Tibial artery (tissue), 4 donors: ENCODE measurements around the gene RERGL.

ENCODE experiments used
- DNase-seq, 2 donors: peaks; one replicate each; pipeline ENCODE4 v3.0.0-alpha.2; 2019
- H3K27ac ChIP-seq, 2 donors: fragments of 200-600 bp; sonication (generic) in 1 of 2; 1 replicate in 1 of 2; 2 replicates in 1 of 2; pipeline ENCODE4 v1.5.1; 2018 to 2019; ENCODE audit warnings: mild to moderate bottlenecking in 1 of 2
- H3K27me3 ChIP-seq, 2 donors: fragments of 200-600 bp; sonication (generic) in 1 of 2; one replicate each; pipeline versions ENCODE4 v1.5.1 to v1.6.0; 2016 to 2019
- H3K36me3 ChIP-seq, 3 donors: fragments of 200-600 bp; sonication (generic) in 2 of 3; one replicate each; pipeline ENCODE4 v1.5.1; 2016 to 2019; ENCODE audit warnings: mild to moderate bottlenecking in 2 of 3
- H3K4me1 ChIP-seq, 4 donors: fragments of 200-600 bp; sonication (generic) in 2 of 4; 1 replicate in 3 of 4; 2 replicates in 1 of 4; pipeline ENCODE4 v1.5.1; 2016 to 2019
- H3K4me3 ChIP-seq, 2 donors: fragments of 200-600 bp; sonication (generic) in 1 of 2; 1 replicate in 1 of 2; 2 replicates in 1 of 2; pipeline ENCODE4 v1.5.1; 2018 to 2019; ENCODE audit warnings: mild to moderate bottlenecking in 2 of 2
- H3K9me3 ChIP-seq, 3 donors: fragments of 200-600 bp; sonication (generic) in 1 of 3; one replicate each; pipeline ENCODE4 v1.5.1; 2016 to 2019
- CTCF ChIP-seq, 2 experiments: fragments of 200-600 bp in 1 of 2; fragments of 450-650 bp in 1 of 2; IDR thresholded peaks; one replicate each; pipeline ENCODE4 v1.5.1; 2017 to 2019; ENCODE audit warnings: antibody characterized with exemption in 2 of 2, mild to moderate bottlenecking in 1 of 2, moderate library complexity in 1 of 2
- intact Hi-C: fragments of 100-400 bp; cut with DNase I; formaldehyde crosslinking; loops from one replicate; pipeline ENCODE4 v1.15.0; 2023; ENCODE audit warnings: low total_unique reads

The RERGL gene, protein sequence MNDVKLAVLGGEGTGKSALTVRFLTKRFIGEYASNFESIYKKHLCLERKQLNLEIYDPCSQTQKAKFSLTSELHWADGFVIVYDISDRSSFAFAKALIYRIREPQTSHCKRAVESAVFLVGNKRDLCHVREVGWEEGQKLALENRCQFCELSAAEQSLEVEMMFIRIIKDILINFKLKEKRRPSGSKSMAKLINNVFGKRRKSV

DNA sequence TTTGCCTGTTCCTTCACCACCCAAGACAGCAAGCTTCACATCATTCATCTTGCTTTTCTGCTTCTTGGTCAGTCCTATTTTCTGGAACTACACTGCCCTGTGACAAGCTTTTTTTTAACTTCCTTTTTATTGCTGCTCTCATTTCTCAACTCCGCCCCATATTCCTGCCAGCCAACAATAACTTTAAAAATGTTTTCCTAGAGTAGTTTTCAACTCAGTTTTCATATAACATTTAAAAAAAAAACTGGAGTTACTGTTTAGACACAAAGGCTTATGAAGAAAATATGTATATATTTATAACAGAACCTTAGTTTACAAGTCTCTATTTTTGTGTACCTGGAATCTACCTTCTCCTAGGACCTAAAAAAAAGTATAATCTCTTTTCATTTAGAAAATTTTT, at the start of gene RERGL:
RERGL (minus strand) TSS at position 101 of the 400 bp plus-strand sequence; CDS start at position 48, 53 bp downstream.
- intact Hi-C loops, result no loop called here
- no peaks in the 10 kb centered on the region for H3K27me3 ChIP-seq

GRCh38 chr12:18139254-18139653, 49.3 kb upstream of the RERGL start:
- no peaks in the 10 kb centered on the region for H3K36me3 ChIP-seq
- no peak for DNase-seq
- no peak overlapping the region for H3K4me3 ChIP-seq
- TF ChIP-seq CTCF (IDR thresholded peaks at IDR 0.05), result no peak
- H3K27ac ChIP-seq, result no peak overlapping the region
- H3K4me1 ChIP-seq, result peaks cover 0 to 23% (median 9%) of the 10 kb centered on the region in 4 donors
- intact Hi-C loops, result no loop called here
- no peaks in the 10 kb centered on the region for H3K27me3 ChIP-seq
- H3K9me3 ChIP-seq, result no peaks in the 10 kb centered on the region

More for the DNA sequence above, at the start of gene RERGL:
- Histone ChIP-seq H3K4me3 (peak within 1 kb of the TSS; percentile 42 to 44), H3K27ac (peak within 1 kb of the TSS; percentile 46 to 65), H3K4me1 (peaks cover 0 to 11% (median 0%) of the 10 kb centered on the region in 4 donors), H3K9me3 (no peaks in the 10 kb centered on the region), H3K36me3 (peaks cover 0 to 5% (median 0%) of the 10 kb centered on the region in 3 donors)
- no peak for TF ChIP-seq CTCF (IDR thresholded peaks at IDR 0.05)
- no peak for DNase-seq

DNA sequence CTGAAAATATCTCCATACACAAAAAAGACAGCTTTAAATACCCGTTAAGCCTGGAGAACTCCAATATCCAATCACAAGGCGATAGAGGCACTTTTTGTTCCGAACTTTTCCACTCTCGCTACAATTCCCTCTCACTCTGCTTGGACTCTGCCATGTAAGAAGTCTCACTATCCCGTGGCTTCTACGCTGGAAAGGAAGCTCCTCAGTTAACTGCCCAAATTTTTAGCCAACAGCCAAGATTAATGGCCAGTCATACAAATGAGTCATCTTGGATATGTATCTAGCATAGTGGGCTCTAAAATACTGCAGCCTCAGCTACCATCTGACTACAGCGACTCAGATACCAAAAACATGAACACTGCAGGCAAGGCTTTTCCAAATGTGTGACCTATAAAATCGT, 45.5 kb upstream of the RERGL start:
- no peak for DNase-seq
- peaks cover 0 to 12% (median under 1%) of the 10 kb centered on the region in 4 donors for H3K4me1 ChIP-seq
- intact Hi-C loops, result no loop called here

DNA sequence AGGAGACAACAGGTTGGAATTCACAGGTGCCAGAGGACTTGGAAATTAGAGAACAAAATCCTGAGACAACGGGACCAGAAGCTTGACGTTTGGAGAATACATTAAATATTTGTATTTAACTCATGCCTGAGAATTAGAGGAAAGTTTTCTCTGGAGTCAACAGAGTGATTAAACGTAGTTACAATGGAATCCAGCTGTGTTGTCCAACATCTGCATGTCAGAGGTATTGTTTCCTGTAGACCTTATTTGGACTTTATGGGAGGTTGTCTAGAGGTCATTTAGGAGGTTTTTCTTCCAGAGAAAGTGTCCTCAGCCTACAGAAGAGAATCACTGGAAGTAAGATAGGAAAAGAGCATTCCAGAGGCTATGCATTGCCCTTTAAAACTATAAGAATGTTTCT, 45.1 kb upstream of the RERGL start:
- Histone ChIP-seq H3K4me3 (no peak overlapping the region), H3K4me1 (peaks cover 0 to 12% (median 0%) of the 10 kb centered on the region in 4 donors), H3K27ac (no peak overlapping the region), H3K9me3 (no peaks in the 10 kb centered on the region), H3K27me3 (no peaks in the 10 kb centered on the region), H3K36me3 (no peaks in the 10 kb centered on the region)
- intact Hi-C loops, result no loop called here
- no peak for DNase-seq
- TF ChIP-seq CTCF (IDR thresholded peaks at IDR 0.05), result no peak

More for the DNA sequence above, 45.5 kb upstream of the RERGL start:
- no peak for TF ChIP-seq CTCF (IDR thresholded peaks at IDR 0.05)
- Histone ChIP-seq H3K27me3 (no peaks in the 10 kb centered on the region), H3K9me3 (no peaks in the 10 kb centered on the region), H3K36me3 (no peaks in the 10 kb centered on the region), H3K4me3 (no peak overlapping the region), H3K27ac (no peak overlapping the region)

DNA sequence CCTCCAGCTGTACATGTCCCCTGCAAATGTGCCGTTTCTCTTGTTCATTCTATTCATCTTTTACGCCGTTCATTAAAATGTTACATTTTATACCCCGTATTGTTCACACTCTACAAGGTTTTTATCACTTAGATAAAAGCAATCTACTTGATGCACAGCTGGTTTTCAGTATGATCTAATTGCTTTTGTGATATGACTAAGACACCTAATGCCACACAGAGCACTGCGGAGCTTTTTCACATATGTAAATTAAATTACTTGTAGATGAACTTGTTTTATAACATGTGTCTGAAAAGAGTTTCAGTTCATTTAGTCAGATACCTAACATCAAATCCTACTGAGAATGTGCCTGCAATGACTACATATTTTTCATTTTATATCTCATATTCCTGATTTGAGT, 40.9 kb upstream of the RERGL start:
- H3K27ac ChIP-seq, result no peak overlapping the region
- intact Hi-C loops, result no loop called here

More for the DNA sequence above, 40.9 kb upstream of the RERGL start:
- no peak for DNase-seq
- Histone ChIP-seq H3K4me1 (peaks cover 0 to 12% (median 0%) of the 10 kb centered on the region in 4 donors), H3K36me3 (peaks cover 0 to 6% (median 0%) of the 10 kb centered on the region in 3 donors), H3K4me3 (no peak overlapping the region), H3K27me3 (no peaks in the 10 kb centered on the region), H3K9me3 (peaks cover 0 to 12% (median 4%) of the 10 kb centered on the region in 3 donors)
- TF ChIP-seq CTCF (IDR thresholded peaks at IDR 0.05), result no peak
